Neuron (in vitro differentiated cells): Measurements from ENCODE around the gene A1BG.
"Not testable (repeated sequence)": the region's sequence is repeated elsewhere in the genome, so short reads cannot be mapped to it uniquely, and the experiment has no call there.

Source experiments
- H2AFZ ChIP-seq: one replicate; pipeline ENCODE4 v1.6.1; 2013; ENCODE audit warnings: low read depth, mild to moderate bottlenecking, inconsistent platforms, low read length, moderate library complexity
- H3K27me3 ChIP-seq: one replicate; pipeline ENCODE4 v1.6.1; 2013; ENCODE audit warnings: low read length; ENCODE audit not compliant: insufficient read depth
- H3K36me3 ChIP-seq: one replicate; pipeline ENCODE4 v1.6.1; 2013; ENCODE audit warnings: low read length; ENCODE audit not compliant: insufficient read depth
- H3K4me1 ChIP-seq: one replicate; pipeline ENCODE4 v1.6.1; 2013; ENCODE audit warnings: low read length; ENCODE audit not compliant: insufficient read depth
- H3K4me3 ChIP-seq: 2 replicates; pipeline ENCODE4 v1.5.1; 2013; ENCODE audit warnings: mild to moderate bottlenecking, low read length, moderate library complexity
- H3K9me3 ChIP-seq: one replicate; pipeline ENCODE4 v1.6.1; 2013; ENCODE audit warnings: low read length

A1BG gene

DNA sequence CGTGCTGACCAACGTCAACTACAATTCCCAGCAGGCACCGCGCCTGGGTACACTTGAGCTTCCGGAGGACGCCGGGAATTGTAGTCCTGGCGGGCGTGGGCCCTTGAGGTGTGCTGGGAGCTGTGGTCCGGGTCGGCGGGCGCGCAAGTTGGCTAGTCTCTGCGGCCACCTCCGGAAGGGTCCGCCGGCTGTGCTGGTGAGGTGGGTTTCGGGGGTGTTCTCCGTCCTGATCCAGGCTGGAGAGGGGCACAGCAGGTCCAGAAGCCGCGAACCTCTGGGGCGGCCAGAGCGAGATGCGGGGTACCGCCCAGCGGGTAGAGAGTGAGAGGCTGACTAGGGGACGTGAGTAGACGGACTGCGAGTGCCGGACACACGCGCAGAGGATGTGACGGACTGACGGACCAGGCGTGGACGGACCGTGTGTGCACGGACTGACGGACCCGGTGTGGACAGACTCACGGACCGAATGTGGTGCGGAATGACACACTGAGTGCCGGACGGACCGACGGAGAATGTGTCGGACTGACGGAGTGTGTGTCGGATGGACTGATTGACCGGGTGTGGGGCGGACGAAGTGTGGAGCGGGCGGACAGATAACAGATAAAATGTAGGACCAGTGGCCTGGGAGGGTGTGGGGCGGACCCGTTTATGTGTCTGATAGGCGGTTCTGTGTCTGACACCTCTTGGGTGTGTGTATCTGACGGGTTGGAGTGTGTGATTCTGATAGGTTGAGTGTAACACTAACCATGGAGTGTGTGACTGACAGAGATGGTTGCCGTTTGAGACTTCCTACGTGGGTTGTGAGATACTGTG, 26.2 kb downstream of the A1BG start, which contains the start of gene ZSCAN22:
Gene ZSCAN22, plus strand, starts transcription at position 81 of the 813 bp plus-strand sequence. CDS start 7,809 bp downstream, outside the sequence.
- Histone ChIP-seq H3K27me3 (no peaks in the 10 kb centered on the region), H3K36me3 (peaks cover 2% of the 10 kb centered on the region), H3K4me1 (peaks cover 13% of the 10 kb centered on the region), H2AFZ (peak within 1 kb of the TSS; percentile 33), H3K4me3 (peak within 1 kb of the TSS; percentile 55), H3K9me3 (no peaks in the 10 kb centered on the region)

DNA sequence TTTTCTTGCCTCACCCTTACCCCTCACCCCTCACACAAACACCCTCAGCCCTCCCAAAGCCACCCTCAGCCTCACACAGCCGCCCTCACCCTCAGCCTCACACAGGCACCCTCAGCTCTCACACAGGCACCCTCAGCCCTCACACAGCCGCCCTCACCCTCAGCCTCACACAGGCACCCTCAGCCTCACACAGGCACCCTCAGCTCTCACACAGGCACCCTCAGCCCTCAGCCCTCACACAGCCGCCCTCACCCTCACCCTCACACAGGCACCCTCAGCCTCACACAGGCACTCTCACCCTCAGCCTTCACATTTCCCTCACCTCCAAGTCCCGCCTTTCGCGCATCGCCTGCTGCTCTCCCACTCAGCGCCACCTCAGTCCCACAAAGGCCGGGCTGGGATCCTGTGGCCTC, 26.8 kb downstream of the A1BG start:
- peaks cover 4% of the 10 kb centered on the region for H3K36me3 ChIP-seq
- no peaks in the 10 kb centered on the region for H3K27me3 ChIP-seq
- H3K4me3 ChIP-seq = peak overlapping the region; percentile 55
- no peaks in the 10 kb centered on the region for H3K9me3 ChIP-seq
- peak overlapping the region; percentile 33 for H2AFZ ChIP-seq
- peaks cover 13% of the 10 kb centered on the region for H3K4me1 ChIP-seq

GRCh38 chr19:58325311-58326022, 27.8 kb downstream of the A1BG start:
- H3K4me3 ChIP-seq = peak overlapping the region; percentile 55
- H3K4me1 ChIP-seq = peaks cover 13% of the 10 kb centered on the region
- no peak overlapping the region for H2AFZ ChIP-seq
- no peaks in the 10 kb centered on the region for H3K9me3 ChIP-seq
- peaks cover 4% of the 10 kb centered on the region for H3K36me3 ChIP-seq
- no peaks in the 10 kb centered on the region for H3K27me3 ChIP-seq

- Histone ChIP-seq H3K27me3 (no peaks in the 10 kb centered on the region), H3K4me3 (no peak overlapping the region), H3K36me3 (peaks cover 24% of the 10 kb centered on the region), H2AFZ (no peak overlapping the region), H3K9me3 (peaks cover 9% of the 10 kb centered on the region), H3K4me1 (no peaks in the 10 kb centered on the region)
Observed at GRCh38 chr19:58319241-58319640, 34.1 kb downstream of the A1BG start.

- H2AFZ ChIP-seq = no peak overlapping the region
- no peak overlapping the region for H3K4me3 ChIP-seq
- no peaks in the 10 kb centered on the region for H3K4me1 ChIP-seq
- no peaks in the 10 kb centered on the region for H3K27me3 ChIP-seq
- peaks cover 32% of the 10 kb centered on the region for H3K36me3 ChIP-seq
- H3K9me3 ChIP-seq = peaks cover 9% of the 10 kb centered on the region
Observed at GRCh38 chr19:58318297-58318696, 35.0 kb downstream of the A1BG start.

GRCh38 chr19:58317476-58318072, 35.7 kb downstream of the A1BG start:
- Histone ChIP-seq H2AFZ (no peak overlapping the region), H3K36me3 (peaks cover 39% of the 10 kb centered on the region), H3K27me3 (no peaks in the 10 kb centered on the region), H3K4me1 (no peaks in the 10 kb centered on the region), H3K9me3 (peaks cover 12% of the 10 kb centered on the region), H3K4me3 (no peak overlapping the region)

GRCh38 chr19:58315580-58315979, 37.7 kb downstream of the A1BG start:
- no peaks in the 10 kb centered on the region for H3K27me3 ChIP-seq
- H3K9me3 ChIP-seq = peaks cover 20% of the 10 kb centered on the region
- H3K4me1 ChIP-seq = no peaks in the 10 kb centered on the region
- no peak overlapping the region for H2AFZ ChIP-seq
- peaks cover 51% of the 10 kb centered on the region for H3K36me3 ChIP-seq
- no peak overlapping the region for H3K4me3 ChIP-seq

DNA sequence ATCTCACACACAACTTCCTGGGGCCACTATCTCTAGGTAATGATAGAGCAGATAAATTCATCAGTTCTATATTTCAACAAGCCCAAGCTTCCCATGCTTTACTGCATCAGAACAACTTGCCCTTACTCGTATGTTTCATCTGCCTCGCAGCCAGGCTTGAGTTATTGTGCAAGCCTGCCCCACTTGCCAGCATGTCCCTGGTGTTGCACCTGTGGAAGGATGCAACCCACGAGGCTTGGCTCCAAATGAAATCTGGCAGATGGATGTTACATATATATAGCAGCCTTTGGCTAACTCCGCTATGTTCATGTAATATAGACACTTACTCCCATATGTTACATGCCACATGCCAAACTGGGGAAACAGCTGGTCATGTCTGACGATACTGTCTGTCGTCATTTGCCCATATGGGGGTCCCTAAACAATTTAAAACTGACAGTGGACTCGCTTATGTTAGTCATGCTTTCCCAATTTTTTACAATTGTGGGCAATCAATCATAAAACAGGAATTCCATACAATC, 41.9 kb downstream of the A1BG start:
- Histone ChIP-seq H3K4me1 (no peaks in the 10 kb centered on the region), H3K27me3 (no peaks in the 10 kb centered on the region), H2AFZ (no peak overlapping the region), H3K4me3 (no peak overlapping the region), H3K9me3 (peaks cover 25% of the 10 kb centered on the region), H3K36me3 (peaks cover 79% of the 10 kb centered on the region)

DNA sequence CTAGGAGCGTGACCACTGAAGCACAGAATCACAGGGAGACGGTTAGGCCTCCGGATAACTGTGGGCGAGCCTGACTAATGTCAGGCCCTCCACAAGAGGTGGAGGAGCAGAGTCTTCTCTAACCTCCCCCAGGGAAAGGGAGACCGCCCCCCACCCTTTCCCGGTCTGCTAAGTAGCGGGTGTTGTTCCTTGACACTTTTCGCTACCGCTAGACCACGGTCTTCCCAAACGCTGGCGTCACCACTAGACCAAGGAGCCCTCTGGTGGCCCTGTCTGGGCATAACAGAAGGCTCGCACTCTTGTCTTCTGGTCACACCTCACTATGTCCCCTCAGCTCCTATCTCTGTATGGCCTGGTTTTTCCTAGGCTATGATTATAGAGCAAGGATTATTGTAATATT, 42.6 kb downstream of the A1BG start:
- not testable (repeated sequence) for H3K4me3 ChIP-seq, H3K27me3 ChIP-seq

DNA sequence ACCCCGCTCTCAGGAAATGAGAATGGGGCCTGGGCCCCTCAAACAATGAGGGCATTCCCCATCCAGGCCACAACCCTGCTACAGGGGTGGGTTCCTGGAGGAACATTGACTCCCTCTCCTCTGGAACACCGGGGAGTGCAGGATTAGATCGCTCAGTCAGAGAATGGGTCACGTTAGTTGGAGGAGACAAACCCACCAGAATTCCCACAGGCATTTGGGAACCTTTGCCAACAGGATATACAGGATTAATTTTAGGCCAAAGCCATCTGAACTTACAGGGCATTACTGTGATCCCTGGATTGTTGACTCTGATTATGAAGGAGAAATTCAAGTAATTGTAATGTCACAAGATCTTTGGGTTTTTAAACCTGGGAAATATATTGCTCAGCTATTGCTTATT, 45.6 kb downstream of the A1BG start:
- peaks cover 53% of the 10 kb centered on the region for H3K36me3 ChIP-seq
- H3K4me3 ChIP-seq = no peak overlapping the region
- H3K27me3 ChIP-seq = no peaks in the 10 kb centered on the region
- peaks cover 10% of the 10 kb centered on the region for H3K4me1 ChIP-seq
- no peak overlapping the region for H2AFZ ChIP-seq
- H3K9me3 ChIP-seq = peaks cover 13% of the 10 kb centered on the region

More for the DNA sequence above, 42.6 kb downstream of the A1BG start:
- H2AFZ ChIP-seq, H3K4me1 ChIP-seq: not testable (repeated sequence)
- peaks cover 25% of the 10 kb centered on the region for H3K9me3 ChIP-seq
- peaks cover 78% of the 10 kb centered on the region for H3K36me3 ChIP-seq

GRCh38 chr19:58305932-58306323, 47.4 kb downstream of the A1BG start:
- Histone ChIP-seq H2AFZ (no peak overlapping the region), H3K4me1 (peaks cover 10% of the 10 kb centered on the region), H3K9me3 (peaks cover 10% of the 10 kb centered on the region), H3K27me3 (no peaks in the 10 kb centered on the region), H3K4me3 (peak overlapping the region; percentile 85), H3K36me3 (peaks cover 49% of the 10 kb centered on the region)

GRCh38 chr19:58305065-58305931, 48.0 kb downstream of the A1BG start, which contains the start of gene ERVK3-1:
ERVK3-1 (plus strand) TSS chr19:58305377; CDS start chr19:58312169, 6,792 bp downstream.
- H2AFZ ChIP-seq = peak within 1 kb of the TSS; percentile 58
- H3K36me3 ChIP-seq = peaks cover 56% of the 10 kb centered on the region
- H3K4me1 ChIP-seq = peaks cover 10% of the 10 kb centered on the region
- no peaks in the 10 kb centered on the region for H3K27me3 ChIP-seq
- H3K4me3 ChIP-seq = peak within 1 kb of the TSS; percentile 85
- H3K9me3 ChIP-seq = peaks cover 16% of the 10 kb centered on the region
